ENCODE measurements around the gene CSGALNACT2. TPM values are rescaled to one million over a fixed set of nuclear protein-coding genes. Genes with fewer than 3 reads are reported as not detected.

The CSGALNACT2 gene
- total and polyA plus RNA-seq, 10 of the 15 experiments (the other 5 are each of a cell fraction or from before 2014, with no cell fraction given), result 2.5 to 12.6 (median 8.7) TPM

GRCh38 chr10:43090664-43091063, 47.6 kb upstream of the CSGALNACT2 start:
- intact Hi-C loops (cut with micrococcal nuclease; ENCODE audit: unreplicated experiment), result no loop called here
- no peak for TF ChIP-seq ATF2 (IDR thresholded peaks at IDR 0.05; ENCODE audit: low read length)
- no peak for TF ChIP-seq IRF4 (IDR thresholded peaks at IDR 0.05; ENCODE audit: low read depth, low read length)
- TF ChIP-seq CHD2 (IDR thresholded peaks at IDR 0.05; ENCODE audit: borderline replicate concordance, low read depth, low read length), result no peak
- no peak for TF ChIP-seq STAT1 (conservative IDR thresholded peaks at IDR 0.05)
- no peak for TF ChIP-seq SPI1 (IDR thresholded peaks at IDR 0.05; ENCODE audit: borderline replicate concordance, insufficient read depth, low read depth, low read length)
- no peak for TF ChIP-seq ZNF217 (IDR thresholded peaks at IDR 0.05)
- TF ChIP-seq SMARCA5 (IDR thresholded peaks at IDR 0.05), result no peak
- no peak for TF ChIP-seq ZNF384 (IDR thresholded peaks at IDR 0.05; ENCODE audit: borderline replicate concordance, low read depth, low read length)
- TF ChIP-seq SIX5 (IDR thresholded peaks at IDR 0.05; ENCODE audit: low read depth, low read length, severe bottlenecking), result no peak
- no peak for TF ChIP-seq CBX3 (IDR thresholded peaks at IDR 0.05; ENCODE audit: borderline replicate concordance, low read depth)
- TF ChIP-seq, protein P1, sequence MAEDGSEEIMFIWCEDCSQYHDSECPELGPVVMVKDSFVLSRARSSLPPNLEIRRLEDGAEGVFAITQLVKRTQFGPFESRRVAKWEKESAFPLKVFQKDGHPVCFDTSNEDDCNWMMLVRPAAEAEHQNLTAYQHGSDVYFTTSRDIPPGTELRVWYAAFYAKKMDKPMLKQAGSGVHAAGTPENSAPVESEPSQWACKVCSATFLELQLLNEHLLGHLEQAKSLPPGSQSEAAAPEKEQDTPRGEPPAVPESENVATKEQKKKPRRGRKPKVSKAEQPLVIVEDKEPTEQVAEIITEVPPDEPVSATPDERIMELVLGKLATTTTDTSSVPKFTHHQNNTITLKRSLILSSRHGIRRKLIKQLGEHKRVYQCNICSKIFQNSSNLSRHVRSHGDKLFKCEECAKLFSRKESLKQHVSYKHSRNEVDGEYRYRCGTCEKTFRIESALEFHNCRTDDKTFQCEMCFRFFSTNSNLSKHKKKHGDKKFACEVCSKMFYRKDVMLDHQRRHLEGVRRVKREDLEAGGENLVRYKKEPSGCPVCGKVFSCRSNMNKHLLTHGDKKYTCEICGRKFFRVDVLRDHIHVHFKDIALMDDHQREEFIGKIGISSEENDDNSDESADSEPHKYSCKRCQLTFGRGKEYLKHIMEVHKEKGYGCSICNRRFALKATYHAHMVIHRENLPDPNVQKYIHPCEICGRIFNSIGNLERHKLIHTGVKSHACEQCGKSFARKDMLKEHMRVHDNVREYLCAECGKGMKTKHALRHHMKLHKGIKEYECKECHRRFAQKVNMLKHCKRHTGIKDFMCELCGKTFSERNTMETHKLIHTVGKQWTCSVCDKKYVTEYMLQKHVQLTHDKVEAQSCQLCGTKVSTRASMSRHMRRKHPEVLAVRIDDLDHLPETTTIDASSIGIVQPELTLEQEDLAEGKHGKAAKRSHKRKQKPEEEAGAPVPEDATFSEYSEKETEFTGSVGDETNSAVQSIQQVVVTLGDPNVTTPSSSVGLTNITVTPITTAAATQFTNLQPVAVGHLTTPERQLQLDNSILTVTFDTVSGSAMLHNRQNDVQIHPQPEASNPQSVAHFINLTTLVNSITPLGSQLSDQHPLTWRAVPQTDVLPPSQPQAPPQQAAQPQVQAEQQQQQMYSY (CRISPR knock-in tag; IDR thresholded peaks at IDR 0.05), result no peak
- TF ChIP-seq NR2F1 (conservative IDR thresholded peaks at IDR 0.05), result no peak

More at GRCh38 chr10:43090664-43091063, 47.6 kb upstream of the CSGALNACT2 start:
- no peak for ATAC-seq
- ChIA-PET SMC1A (ENCODE audit: uncharacterized antibody, unreplicated experiment) (no interaction called here), POLR2A (no interaction called here), CTCF (no interaction called here), RAD21 (ENCODE audit: unreplicated experiment) (no interaction called here)
- Histone ChIP-seq H3K79me2 (ENCODE audit: control insufficient read depth, insufficient read depth, low read length) (no peaks in the 10 kb centered on the region), H4K20me1 (ENCODE audit: control insufficient read depth, insufficient read depth) (no peaks in the 10 kb centered on the region), H3K36me3 (ENCODE audit: control insufficient read depth in 2 of 2, insufficient read depth in 2 of 2, low read length in 1 of 2) (no peaks in the 10 kb centered on the region), H3K27me3 (replicated peaks in 1 of 2; ENCODE audit: control insufficient read depth in 2 of 2, insufficient read depth in 2 of 2, low read length in 1 of 2) (peaks cover 0 to 1% of the 10 kb centered on the region in 2 experiments; a peak in 1 of 4 replicates), H3K27ac (ENCODE audit: control insufficient read depth, insufficient read depth) (no peak overlapping the region), H3K4me2 (ENCODE audit: control insufficient read depth, insufficient read depth) (no peak overlapping the region), H3K9ac (ENCODE audit: control insufficient read depth, insufficient read depth, low read length) (no peak overlapping the region), H3K4me3 (no peak overlapping the region), H3K4me1 (ENCODE audit: control insufficient read depth, insufficient read depth, low read length) (no peaks in the 10 kb centered on the region), H2AFZ (ENCODE audit: control insufficient read depth, low read depth, low read length) (no peak overlapping the region), H3K9me3 (replicated peaks; ENCODE audit: control insufficient read depth, insufficient read depth, low read length) (no peaks in the 10 kb centered on the region)
- no peak for DNase-seq (ENCODE audit: low read depth, low spot score)
- in situ Hi-C loops (cut with MboI), result no loop called here
- no TSS peak for BruUV-seq (replicated peaks)
- WGBS (ENCODE audit: insufficient coverage, insufficient replicate concordance, low lambda C conversion rate, missing lambda C conversion rate), result 67% methylated on average over 10 of the region's 10 CpGs
- no peak for FAIRE-seq
